NCI-H345 treated with DMSO at 0.1 percent for 48 hours (cell line): ENCODE results near the gene PIP5K1A.
A peak's percentile ranks its signal among the peaks of the same experiment; 100 is the strongest.
"Not testable (repeated sequence)": the region's sequence is repeated elsewhere in the genome, so short reads cannot be mapped to it uniquely, and the experiment has no call there.

Source experiments
- DNase-seq: peaks from one replicate; lab custom pipeline; 2025; ENCODE audit not compliant: unreplicated experiment; lab: John Stamatoyannopoulos, UW

The PIP5K1A gene

GRCh38 chr1:151254217-151255213 lies 56.2 kb downstream of the PIP5K1A start, which contains the start of gene PSMD4:
PSMD4 (plus strand) TSS chr1:151254734; CDS start chr1:151254783, 49 bp downstream.
- peak; percentile 100 for DNase-seq

- no peak for DNase-seq
Measured at GRCh38 chr1:151255381-151255780, 57.0 kb downstream of the PIP5K1A start.

- no peak for DNase-seq
Measured at GRCh38 chr1:151259351-151259750, 61.0 kb downstream of the PIP5K1A start.

GRCh38 chr1:151265446-151266236 lies 67.3 kb downstream of the PIP5K1A start:
- DNase-seq: no peak

DNA sequence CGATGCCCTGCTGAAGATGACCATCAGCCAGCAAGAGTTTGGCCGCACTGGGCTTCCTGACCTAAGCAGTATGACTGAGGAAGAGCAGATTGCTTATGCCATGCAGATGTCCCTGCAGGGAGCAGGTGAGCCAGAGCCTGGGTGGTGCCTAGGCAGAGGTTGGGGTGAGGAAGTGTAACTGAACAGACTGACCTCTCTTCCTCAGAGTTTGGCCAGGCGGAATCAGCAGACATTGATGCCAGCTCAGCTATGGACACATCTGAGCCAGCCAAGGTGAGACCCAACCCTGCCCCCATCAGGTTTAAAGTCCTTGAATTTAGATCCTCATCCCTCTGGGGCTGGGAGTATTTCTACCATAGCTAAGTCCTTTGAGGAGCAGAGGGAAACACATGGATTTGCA lies 68.0 kb downstream of the PIP5K1A start:
- DNase-seq: no peak

DNA sequence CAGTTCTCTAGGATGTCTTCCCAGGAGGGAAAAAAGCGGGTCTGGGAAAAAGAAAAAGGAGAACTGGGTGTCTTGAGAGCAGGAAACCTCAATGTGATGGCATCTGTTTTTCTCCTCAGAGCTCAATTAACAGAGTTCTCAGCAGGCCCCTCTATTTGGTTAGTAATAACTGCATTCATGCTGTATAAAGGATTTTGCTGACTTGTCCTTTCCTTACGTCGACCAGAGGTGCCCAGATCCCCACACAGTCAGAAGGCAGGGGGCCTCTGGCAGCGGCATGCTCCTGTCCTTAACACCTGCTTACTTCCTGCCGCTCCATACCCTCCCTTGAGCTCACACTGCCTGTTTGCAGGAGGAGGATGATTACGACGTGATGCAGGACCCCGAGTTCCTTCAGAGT lies 68.5 kb downstream of the PIP5K1A start:
- DNase-seq: no peak

- DNase-seq: no peak
Measured at GRCh38 chr1:151267760-151268159, 69.4 kb downstream of the PIP5K1A start.

DNA sequence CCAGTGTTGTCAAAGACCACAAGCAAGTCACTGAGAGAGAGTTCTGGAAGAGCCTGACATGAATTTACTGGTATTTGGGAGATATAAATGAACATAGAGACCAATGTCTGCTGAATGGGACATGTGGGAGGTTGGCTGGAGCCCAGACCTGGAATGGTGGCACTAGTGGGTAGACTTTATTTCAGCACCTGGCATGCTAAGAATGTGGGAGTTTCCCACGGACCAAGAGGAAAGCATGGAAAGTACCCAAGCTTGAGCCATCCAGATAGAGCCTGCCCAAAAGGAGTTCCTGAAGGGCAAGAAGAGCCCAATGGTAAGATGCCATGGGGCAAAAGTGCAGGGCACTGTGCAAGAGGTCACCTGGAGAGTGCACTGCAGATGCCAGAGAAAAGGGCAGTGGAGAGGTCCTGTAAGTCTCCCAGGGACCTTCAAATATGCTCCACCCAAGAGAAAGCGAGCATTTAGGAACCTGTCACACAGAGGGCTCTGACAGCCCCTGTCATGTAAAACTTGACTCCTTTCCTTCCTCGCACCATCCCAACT lies 75.6 kb downstream of the PIP5K1A start:
- no peak for DNase-seq

DNA sequence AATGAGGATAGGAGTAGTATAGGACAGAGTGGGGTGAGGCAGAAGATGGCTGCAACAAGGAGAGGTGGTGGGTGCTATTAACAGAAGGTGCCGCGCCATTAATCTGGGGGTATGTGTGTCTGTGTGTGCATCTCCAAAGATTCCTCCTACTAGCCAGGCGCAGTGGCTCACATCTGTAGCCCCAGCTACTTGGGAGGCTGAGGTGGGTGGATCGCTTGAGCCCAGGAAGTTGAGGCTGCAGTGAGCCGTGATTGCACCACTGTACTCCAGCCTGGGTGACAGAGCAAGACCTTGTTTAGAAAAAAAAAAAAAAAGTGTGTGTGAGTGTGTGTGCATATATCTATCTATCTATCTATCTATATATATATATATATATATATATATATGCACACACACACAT lies 77.0 kb downstream of the PIP5K1A start:
- DNase-seq: not testable (repeated sequence)

- no peak for DNase-seq
Measured at GRCh38 chr1:151277249-151277648, 78.9 kb downstream of the PIP5K1A start.

- DNase-seq: peak; percentile 100
Measured at GRCh38 chr1:151281225-151281968, 83.0 kb downstream of the PIP5K1A start.

GRCh38 chr1:151281969-151282882 lies 83.9 kb downstream of the PIP5K1A start, which contains the start of gene ZNF687:
ZNF687 (plus strand) TSS chr1:151282299; CDS start chr1:151286292, 3,993 bp downstream.
- DNase-seq: peak; percentile 100

GRCh38 chr1:151282883-151283725 lies 84.8 kb downstream of the PIP5K1A start:
- DNase-seq: no peak

- DNase-seq: no peak
Measured at GRCh38 chr1:151284013-151284577, 85.7 kb downstream of the PIP5K1A start.

DNA sequence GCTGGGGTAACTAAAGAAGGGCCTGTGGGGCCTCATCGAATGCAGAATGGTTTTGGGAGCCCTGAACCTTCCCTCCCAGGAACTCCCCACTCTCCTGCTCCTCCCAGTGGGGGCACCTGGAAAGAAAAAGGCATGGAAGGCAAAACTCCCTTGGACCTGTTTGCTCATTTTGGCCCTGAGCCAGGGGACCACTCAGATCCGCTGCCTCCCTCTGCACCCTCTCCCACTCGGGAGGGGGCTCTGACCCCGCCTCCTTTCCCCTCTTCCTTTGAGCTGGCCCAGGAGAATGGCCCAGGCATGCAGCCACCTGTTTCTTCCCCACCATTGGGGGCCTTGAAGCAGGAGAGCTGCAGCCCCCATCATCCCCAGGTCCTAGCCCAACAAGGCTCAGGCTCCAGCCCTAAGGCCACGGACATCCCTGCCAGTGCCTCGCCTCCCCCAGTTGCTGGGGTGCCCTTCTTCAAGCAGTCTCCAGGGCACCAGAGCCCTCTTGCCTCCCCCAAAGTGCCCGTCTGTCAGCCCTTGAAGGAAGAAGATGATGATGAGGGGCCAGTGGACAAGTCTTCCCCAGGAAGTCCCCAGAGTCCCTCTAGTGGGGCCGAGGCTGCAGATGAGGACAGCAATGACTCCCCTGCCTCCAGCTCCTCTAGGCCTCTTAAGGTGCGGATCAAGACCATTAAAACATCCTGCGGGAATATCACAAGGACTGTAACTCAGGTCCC lies 88.4 kb downstream of the PIP5K1A start:
- DNase-seq: no peak

DNA sequence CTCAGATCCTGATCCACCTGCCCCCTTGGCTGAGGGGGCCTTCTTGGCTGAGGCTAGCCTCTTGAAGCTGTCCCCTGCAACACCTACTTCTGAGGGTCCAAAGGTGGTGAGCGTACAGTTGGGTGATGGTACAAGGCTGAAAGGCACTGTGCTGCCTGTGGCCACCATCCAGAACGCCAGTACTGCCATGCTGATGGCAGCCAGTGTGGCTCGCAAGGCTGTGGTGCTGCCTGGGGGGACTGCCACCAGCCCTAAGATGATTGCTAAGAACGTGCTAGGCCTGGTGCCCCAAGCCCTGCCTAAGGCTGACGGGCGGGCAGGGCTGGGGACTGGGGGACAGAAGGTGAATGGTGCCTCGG lies 89.0 kb downstream of the PIP5K1A start:
- no peak for DNase-seq

DNA sequence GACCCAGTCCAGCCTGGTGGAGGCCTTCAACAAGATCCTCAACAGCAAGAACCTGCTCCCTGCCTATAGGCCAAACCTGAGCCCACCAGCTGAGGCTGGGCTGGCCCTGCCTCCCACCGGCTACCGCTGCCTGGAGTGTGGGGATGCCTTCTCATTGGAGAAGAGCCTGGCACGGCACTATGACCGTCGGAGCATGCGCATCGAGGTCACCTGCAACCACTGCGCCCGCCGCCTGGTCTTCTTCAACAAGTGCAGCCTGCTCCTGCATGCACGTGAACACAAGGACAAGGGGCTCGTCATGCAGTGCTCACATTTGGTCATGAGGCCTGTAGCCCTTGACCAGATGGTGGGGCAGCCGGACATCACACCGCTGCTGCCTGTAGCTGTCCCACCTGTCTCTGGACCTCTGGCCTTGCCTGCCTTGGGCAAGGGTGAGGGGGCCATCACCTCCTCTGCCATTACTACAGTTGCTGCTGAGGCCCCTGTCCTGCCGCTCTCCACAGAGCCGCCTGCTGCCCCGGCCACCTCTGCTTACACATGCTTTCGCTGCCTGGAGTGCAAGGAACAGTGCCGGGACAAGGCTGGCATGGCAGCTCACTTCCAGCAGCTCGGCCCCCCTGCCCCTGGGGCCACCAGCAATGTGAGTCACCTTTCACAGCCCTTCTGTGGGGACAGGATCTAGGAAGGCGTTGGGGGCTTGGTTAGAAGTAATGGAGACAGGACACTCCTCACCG lies 89.6 kb downstream of the PIP5K1A start:
- DNase-seq: no peak
